HCT116 (cell line): ENCODE data around the gene SWT1. TPM values are rescaled to one million over a fixed set of nuclear protein-coding genes. Genes with fewer than 3 reads are reported as not detected.

ENCODE experiments used
- ATAC-seq: fragments of 200-7000 bp; cut with Tn5 transposase; 2 replicates; pipeline ENCODE4 v1.9.1; 2020; ENCODE audit warnings: mild to moderate bottlenecking, moderate library complexity
- BruUV-seq: library from RNA; stranded (reverse); fragments of 400-500 nt; replicated peaks from 2 replicates; lab custom pipeline; 2021; lab: Mats Ljungman, UMichigan
- CTCF ChIA-PET: fragments of 300-600 bp; sonication (Branson Sonifier 250); formaldehyde crosslinking; loops from one replicate; lab custom pipeline; 2021; ENCODE audit warnings: antibody characterized with exemption; lab: Charles Lee
- POLR2A ChIA-PET: fragments of 300-600, 350-600 bp; sonication (Branson Sonifier 250); formaldehyde crosslinking; loops from one replicate; lab custom pipeline; 2021; ENCODE audit warnings: antibody characterized with exemption; lab: Charles Lee
- RAD21 ChIA-PET, 2 experiments: fragments of 300-600 bp; sonication (Branson Sonifier 250); formaldehyde crosslinking; loops; one replicate each; lab custom pipeline; 2023; ENCODE audit warnings: low total read pairs in 2 of 2; ENCODE audit not compliant: uncharacterized antibody in 2 of 2, unreplicated experiment in 2 of 2, low non-redundant PET in 1 of 2; lab: Charles Lee
- DNase-seq: peaks from one replicate; pipeline ENCODE4 v3.0.0-alpha.2; 2010; ENCODE audit warnings: low read depth, low spot score
- H2AFZ ChIP-seq: fragments of 200-600 bp; shearing (Covaris generic), sonication (generic); 2 replicates; pipeline ENCODE4 v1.6.1; 2017; ENCODE audit warnings: low read depth, mixed run types, mixed read lengths, antibody characterized with exemption, low read length; ENCODE audit not compliant: poor library complexity, severe bottlenecking
- H3K27ac ChIP-seq: 2 replicates; pipeline ENCODE4 v1.5.1; 2012; ENCODE audit warnings: low read depth, low read length
- H3K27me3 ChIP-seq: fragments of 200-600 bp; sonication (generic); 2 replicates; pipeline ENCODE4 v1.6.1; 2016; ENCODE audit warnings: mixed run types, low read length, mixed read lengths; ENCODE audit not compliant: insufficient read depth
- H3K36me3 ChIP-seq, 2 experiments: fragments of 200-500 bp in 1 of 2; fragments of 200-600 bp in 1 of 2; sonication (Bioruptor generic) in 1 of 2; sonication (generic) in 1 of 2; 2 replicates each; pipeline versions ENCODE4 v1.5.1 to v1.6.1; 2014 to 2016; ENCODE audit warnings: low read length in 2 of 2, inconsistent platforms in 1 of 2, mixed read lengths in 1 of 2, mixed run types in 1 of 2; ENCODE audit not compliant: insufficient read depth in 2 of 2, control insufficient read depth in 1 of 2
- H3K4me1 ChIP-seq, 2 experiments: fragments of 200-600 bp in 1 of 2; sonication (generic) in 1 of 2; 2 replicates each; pipeline versions ENCODE4 v1.5.1 to v1.6.1; 2012 to 2017; ENCODE audit warnings: low read length in 2 of 2, inconsistent platforms in 1 of 2, mild to moderate bottlenecking in 1 of 2, mixed read lengths in 1 of 2, mixed run types in 1 of 2, moderate library complexity in 1 of 2; ENCODE audit not compliant: insufficient read depth in 2 of 2, control insufficient read depth in 1 of 2
- H3K4me2 ChIP-seq: fragments of 200-600 bp; sonication (generic); 2 replicates; pipeline ENCODE4 v1.6.1; 2017; ENCODE audit warnings: mixed run types, low read length, mixed read lengths
- H3K4me3 ChIP-seq, 2 experiments: fragments of 200-600 bp in 1 of 2; sonication (generic) in 1 of 2; replicated peaks in 1 of 2; 2 replicates each; pipeline ENCODE4 v1.5.1; 2011 to 2016; ENCODE audit warnings: low read length in 2 of 2, control low read depth in 1 of 2, low read depth in 1 of 2, mild to moderate bottlenecking in 1 of 2, mixed read lengths in 1 of 2, mixed run types in 1 of 2
- H3K79me2 ChIP-seq: fragments of 200-600 bp; sonication (generic); 2 replicates; pipeline ENCODE4 v1.6.1; 2017; ENCODE audit warnings: mild to moderate bottlenecking, mixed run types, low read length, moderate library complexity, mixed read lengths; ENCODE audit not compliant: insufficient read depth
- H3K9ac ChIP-seq: fragments of 200-600 bp; sonication (generic); 2 replicates; pipeline ENCODE4 v1.6.1; 2016; ENCODE audit warnings: low read length, mixed read lengths
- H3K9me2 ChIP-seq: fragments of 200-600 bp; sonication (generic), shearing (Covaris generic); 2 replicates; pipeline ENCODE4 v1.6.1; 2017; ENCODE audit warnings: mixed run types, mild to moderate bottlenecking, moderate library complexity; ENCODE audit not compliant: insufficient read depth
- H3K9me3 ChIP-seq, 2 experiments: fragments of 200-500 bp in 1 of 2; fragments of 200-600 bp in 1 of 2; sonication (Bioruptor generic) in 1 of 2; sonication (generic) in 1 of 2; 2 replicates each; pipeline ENCODE4 v1.6.1; 2014 to 2017; ENCODE audit warnings: low read length in 2 of 2, mixed read lengths in 2 of 2, inconsistent platforms in 1 of 2, low read depth in 1 of 2, mild to moderate bottlenecking in 1 of 2, mixed run types in 1 of 2, moderate library complexity in 1 of 2; ENCODE audit not compliant: control insufficient read depth in 1 of 2, insufficient read depth in 1 of 2
- H4K20me1 ChIP-seq: fragments of 200-600 bp; sonication (generic), shearing (Covaris generic); 2 replicates; pipeline ENCODE4 v1.6.1; 2017; ENCODE audit warnings: mixed run types, mild to moderate bottlenecking, moderate library complexity; ENCODE audit not compliant: insufficient read depth
- CBX3 ChIP-seq: IDR thresholded peaks from 2 replicates; pipeline ENCODE4 v1.6.1; 2012; ENCODE audit warnings: low read depth
- CEBPB ChIP-seq: IDR thresholded peaks from 2 replicates; pipeline ENCODE4 v1.6.1; 2012; ENCODE audit warnings: low read depth
- CTCF ChIP-seq, 3 experiments: fragments of 200-600 bp in 1 of 3; sonication (generic) in 1 of 3; IDR thresholded peaks in 2 of 3; conservative IDR thresholded peaks in 1 of 3; 2 replicates each; pipeline ENCODE4 v1.5.1; 2012 to 2017; ENCODE audit warnings: low read depth in 2 of 3, low read length in 2 of 3, antibody characterized with exemption in 1 of 3, borderline replicate concordance in 1 of 3, control low read depth in 1 of 3, mild to moderate bottlenecking in 1 of 3, mixed read lengths in 1 of 3, mixed run types in 1 of 3, moderate library complexity in 1 of 3; ENCODE audit not compliant: insufficient read depth in 1 of 3
- EGR1 ChIP-seq: IDR thresholded peaks from 2 replicates; pipeline ENCODE4 v1.6.1; 2012; ENCODE audit warnings: low read depth
- ELF1 ChIP-seq: IDR thresholded peaks from 2 replicates; pipeline ENCODE4 v1.6.1; 2012; ENCODE audit warnings: low read depth, borderline replicate concordance
- EZH2 ChIP-seq: fragments of 200-600 bp; sonication (generic); IDR thresholded peaks from 2 replicates; pipeline ENCODE4 v1.6.1; 2017; ENCODE audit warnings: antibody characterized with exemption, mixed run types
- FOSL1 ChIP-seq: IDR thresholded peaks from 2 replicates; pipeline ENCODE4 v1.6.1; 2012; ENCODE audit warnings: low read depth
- JUND ChIP-seq: IDR thresholded peaks from 2 replicates; pipeline ENCODE4 v1.6.1; 2012
- POLR2A ChIP-seq: IDR thresholded peaks from 2 replicates; pipeline ENCODE4 v1.7.0; 2011; ENCODE audit warnings: borderline replicate concordance; ENCODE audit not compliant: insufficient read depth, insufficient read length; ENCODE audit errors: extremely low read depth
- RAD21 ChIP-seq: IDR thresholded peaks from 2 replicates; pipeline ENCODE4 v1.6.1; 2012; ENCODE audit warnings: low read depth, mild to moderate bottlenecking
- REST ChIP-seq: IDR thresholded peaks from 2 replicates; pipeline ENCODE4 v1.6.1; 2012; ENCODE audit warnings: low read depth
- SIN3A ChIP-seq: IDR thresholded peaks from 2 replicates; pipeline ENCODE4 v1.6.1; 2012; ENCODE audit warnings: low read depth
- SP1 ChIP-seq: IDR thresholded peaks from 2 replicates; pipeline ENCODE4 v1.6.1; 2012; ENCODE audit warnings: low read depth
- SRF ChIP-seq: IDR thresholded peaks from 2 replicates; pipeline ENCODE4 v1.6.1; 2012; ENCODE audit warnings: low read depth
- TCF7L2 ChIP-seq: IDR thresholded peaks from 2 replicates; pipeline ENCODE4 v1.7.0; 2011; ENCODE audit warnings: borderline replicate concordance, inconsistent platforms; ENCODE audit not compliant: insufficient read depth, insufficient read length; ENCODE audit errors: extremely low read depth
- YY1 ChIP-seq: IDR thresholded peaks from 2 replicates; pipeline ENCODE4 v1.6.1; 2011; ENCODE audit warnings: low read length, low read depth, moderate library complexity, mild to moderate bottlenecking; ENCODE audit not compliant: insufficient replicate concordance; ENCODE audit errors: extremely low read depth
- ZFX ChIP-seq: fragments of 450-650 bp; IDR thresholded peaks from 2 replicates; pipeline ENCODE4 v1.6.1; 2017
- ZNF274 ChIP-seq: fragments of 200-500 bp; sonication (Bioruptor generic); IDR thresholded peaks from 2 replicates; pipeline ENCODE4 v1.6.1; 2014; ENCODE audit warnings: mild to moderate bottlenecking, low read depth, low read length, inconsistent platforms
- intact Hi-C: fragments of 100-400 bp; cut with micrococcal nuclease; formaldehyde crosslinking; loops from 2 replicates; pipeline ENCODE4 v1.10.0; 2022
- total RNA-seq: library from RNA; stranded (reverse); gene quantifications from one replicate; pipeline ENCODE4 v1.2.1, GENCODE V29; 2021; ENCODE audit not compliant: unreplicated experiment
- TF ChIP-seq, protein P1 (sequence below): IDR thresholded peaks from 2 replicates; pipeline ENCODE4 v1.6.1; 2012
- TF ChIP-seq, protein P2 (sequence below): IDR thresholded peaks from 2 replicates; pipeline ENCODE4 v1.6.1; 2011; ENCODE audit warnings: mild to moderate bottlenecking, low read length, moderate library complexity; ENCODE audit not compliant: insufficient replicate concordance; ENCODE audit errors: extremely low read depth
- TF ChIP-seq, protein P3 (sequence below): IDR thresholded peaks from 2 replicates; pipeline ENCODE4 v1.6.1; 2012

Gene SWT1
- total RNA-seq, 1 experiment from 2014 or later = 3.3 TPM

DNA sequence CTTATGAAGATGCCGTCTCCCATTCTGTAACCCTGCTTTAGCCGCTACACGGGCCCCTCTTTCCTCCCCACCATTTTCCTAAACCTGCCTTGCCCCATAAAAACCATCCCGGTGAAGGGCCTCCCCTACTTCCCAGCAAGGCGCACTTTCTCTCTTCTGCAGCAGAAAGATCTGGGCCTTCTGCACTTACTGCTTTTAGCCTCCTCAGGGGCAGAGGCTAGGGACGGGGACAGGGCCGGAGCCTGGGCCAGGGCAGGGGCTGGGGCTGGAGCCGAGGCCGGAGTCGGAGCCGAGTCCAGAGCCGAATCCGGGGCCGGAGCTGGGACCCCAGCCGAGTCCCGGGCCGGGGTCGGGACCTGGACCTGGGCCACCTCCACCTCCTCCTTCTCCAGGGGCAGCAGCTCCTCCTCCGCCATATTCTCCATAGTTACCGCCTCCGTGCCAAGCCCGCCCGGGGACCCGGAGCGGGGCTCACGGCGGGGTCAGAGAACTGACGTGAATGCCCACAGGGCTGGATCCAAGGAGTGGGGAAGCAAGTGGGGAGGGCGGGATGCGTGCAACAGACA, 596 bp upstream of the SWT1 start:
- no peaks in the 10 kb centered on the region for H3K27me3 ChIP-seq
- CTCF ChIA-PET = interaction anchor here (0.5 kb wide), 1 partner anchor 14 kb away, joined by 3 read pairs; no protein-coding TSS in a partner anchor
- peak; percentile 55 for ATAC-seq
- intact Hi-C loops = loop anchor here (2.0 to 10.0 kb wide), 3 partner anchors 158 to 402 kb away; partner anchors contain the start of genes EDEM3 and IVNS1ABP
- H2AFZ ChIP-seq = peak overlapping the region; percentile 56
- BruUV-seq = TSS peak; percentile 81
- peaks cover 14% of the 10 kb centered on the region for H3K79me2 ChIP-seq
- peak overlapping the region; percentile 91 for H3K4me2 ChIP-seq
- RAD21 ChIA-PET = no interaction called here
- H3K9ac ChIP-seq = peak overlapping the region; percentile 86
- H3K36me3 ChIP-seq = no peaks in the 10 kb centered on the region
- no peaks in the 10 kb centered on the region for H3K9me3 ChIP-seq
- H4K20me1 ChIP-seq = no peaks in the 10 kb centered on the region
- H3K4me1 ChIP-seq = peaks cover 0 to 19% of the 10 kb centered on the region in 2 experiments; a peak in 2 of 4 replicates
- H3K4me3 ChIP-seq = peak overlapping the region; percentile 76 to 88
- DNase-seq = no peak
- H3K9me2 ChIP-seq = no peaks in the 10 kb centered on the region
- POLR2A ChIA-PET = no interaction called here
- peak overlapping the region; percentile 76 for H3K27ac ChIP-seq
- TF ChIP-seq ZNF274 = no peak
- TF ChIP-seq POLR2A = no peak
- TF ChIP-seq, protein P1, sequence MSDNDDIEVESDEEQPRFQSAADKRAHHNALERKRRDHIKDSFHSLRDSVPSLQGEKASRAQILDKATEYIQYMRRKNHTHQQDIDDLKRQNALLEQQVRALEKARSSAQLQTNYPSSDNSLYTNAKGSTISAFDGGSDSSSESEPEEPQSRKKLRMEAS = no peak; the same call in 1 of the 2 replicates
- no peak for TF ChIP-seq RAD21
- TF ChIP-seq ELF1 = no peak
- TF ChIP-seq CEBPB = no peak
- TF ChIP-seq CBX3 = no peak
- TF ChIP-seq EGR1 = no peak
- no peak for TF ChIP-seq EZH2
- no peak for TF ChIP-seq REST
- no peak for TF ChIP-seq FOSL1
- TF ChIP-seq, protein P2, sequence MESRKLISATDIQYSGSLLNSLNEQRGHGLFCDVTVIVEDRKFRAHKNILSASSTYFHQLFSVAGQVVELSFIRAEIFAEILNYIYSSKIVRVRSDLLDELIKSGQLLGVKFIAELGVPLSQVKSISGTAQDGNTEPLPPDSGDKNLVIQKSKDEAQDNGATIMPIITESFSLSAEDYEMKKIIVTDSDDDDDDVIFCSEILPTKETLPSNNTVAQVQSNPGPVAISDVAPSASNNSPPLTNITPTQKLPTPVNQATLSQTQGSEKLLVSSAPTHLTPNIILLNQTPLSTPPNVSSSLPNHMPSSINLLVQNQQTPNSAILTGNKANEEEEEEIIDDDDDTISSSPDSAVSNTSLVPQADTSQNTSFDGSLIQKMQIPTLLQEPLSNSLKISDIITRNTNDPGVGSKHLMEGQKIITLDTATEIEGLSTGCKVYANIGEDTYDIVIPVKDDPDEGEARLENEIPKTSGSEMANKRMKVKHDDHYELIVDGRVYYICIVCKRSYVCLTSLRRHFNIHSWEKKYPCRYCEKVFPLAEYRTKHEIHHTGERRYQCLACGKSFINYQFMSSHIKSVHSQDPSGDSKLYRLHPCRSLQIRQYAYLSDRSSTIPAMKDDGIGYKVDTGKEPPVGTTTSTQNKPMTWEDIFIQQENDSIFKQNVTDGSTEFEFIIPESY = no peak
- TF ChIP-seq TCF7L2 = no peak
- no peak for TF ChIP-seq CTCF (IDR thresholded peaks at IDR 0.05 in 2 of 3, conservative IDR thresholded peaks at IDR 0.05 in 1 of 3; ENCODE audit: borderline replicate concordance in 1 of 3, insufficient read depth in 1 of 3, low read depth in 2 of 3, low read length in 2 of 3)
- no peak for TF ChIP-seq SP1
- peak; percentile 91 for TF ChIP-seq ZFX
- TF ChIP-seq YY1 = peak; percentile 77
- TF ChIP-seq, protein P3, sequence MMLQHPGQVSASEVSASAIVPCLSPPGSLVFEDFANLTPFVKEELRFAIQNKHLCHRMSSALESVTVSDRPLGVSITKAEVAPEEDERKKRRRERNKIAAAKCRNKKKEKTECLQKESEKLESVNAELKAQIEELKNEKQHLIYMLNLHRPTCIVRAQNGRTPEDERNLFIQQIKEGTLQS = no peak
- TF ChIP-seq JUND = no peak
- TF ChIP-seq SIN3A = peak; percentile 12; the same call in 1 of the 2 replicates
- TF ChIP-seq SRF = no peak
